Endothelial cell (in vitro differentiated cells): ENCODE measurements around the gene CTDP1. TPM values are rescaled to one million over a fixed set of nuclear protein-coding genes. Genes with fewer than 3 reads are reported as not detected.
"Not testable (repeated sequence)": the region's sequence is repeated elsewhere in the genome, so short reads cannot be mapped to it uniquely, and the experiment has no call there.

Experiments
- DNase-seq: peaks from one replicate; pipeline ENCODE4 v3.0.0; 2021; ENCODE audit warnings: low spot score
- H3K27ac Mint-ChIP-seq: one replicate; pipeline ENCODE4 v1.8.0; 2021; ENCODE audit warnings: mixed read lengths, inconsistent platforms; ENCODE audit not compliant: unreplicated experiment
- H3K27me3 Mint-ChIP-seq: one replicate; pipeline ENCODE4 v1.8.0; 2021; ENCODE audit warnings: mild to moderate bottlenecking, moderate library complexity, mixed read lengths, inconsistent platforms; ENCODE audit not compliant: unreplicated experiment
- H3K36me3 Mint-ChIP-seq: one replicate; pipeline ENCODE4 v1.8.0; 2021; ENCODE audit warnings: mild to moderate bottlenecking, low read depth, mixed read lengths, inconsistent platforms; ENCODE audit not compliant: unreplicated experiment
- H3K4me1 Mint-ChIP-seq: one replicate; pipeline ENCODE4 v1.8.0; 2021; ENCODE audit warnings: mild to moderate bottlenecking, mixed read lengths, inconsistent platforms; ENCODE audit not compliant: unreplicated experiment
- H3K4me3 Mint-ChIP-seq: one replicate; pipeline ENCODE4 v1.8.0; 2021; ENCODE audit warnings: mild to moderate bottlenecking, mixed read lengths, inconsistent platforms; ENCODE audit not compliant: unreplicated experiment
- H3K9me3 Mint-ChIP-seq: one replicate; pipeline ENCODE4 v1.8.0; 2021; ENCODE audit warnings: mixed read lengths, inconsistent platforms; ENCODE audit not compliant: unreplicated experiment
- total RNA-seq: library from RNA; stranded (reverse); fragmentation: NEBNext Ultra II Directional; extraction: Animal tissue kit (Norgen Biotek cat#: 25700); gene quantifications from one replicate; pipeline ENCODE4 v1.2.1, GENCODE V29; 2021; ENCODE audit not compliant: unreplicated experiment
- TF ChIP-seq, protein P1 (sequence below): fragments of 200-600 bp; sonication (generic); IDR thresholded peaks from one replicate; pipeline ENCODE4 v1.5.0; 2021; ENCODE audit warnings: antibody characterized with exemption; ENCODE audit not compliant: unreplicated experiment

Gene CTDP1
- total RNA-seq, 1 donor from 2014 or later = 34.2 TPM

DNA sequence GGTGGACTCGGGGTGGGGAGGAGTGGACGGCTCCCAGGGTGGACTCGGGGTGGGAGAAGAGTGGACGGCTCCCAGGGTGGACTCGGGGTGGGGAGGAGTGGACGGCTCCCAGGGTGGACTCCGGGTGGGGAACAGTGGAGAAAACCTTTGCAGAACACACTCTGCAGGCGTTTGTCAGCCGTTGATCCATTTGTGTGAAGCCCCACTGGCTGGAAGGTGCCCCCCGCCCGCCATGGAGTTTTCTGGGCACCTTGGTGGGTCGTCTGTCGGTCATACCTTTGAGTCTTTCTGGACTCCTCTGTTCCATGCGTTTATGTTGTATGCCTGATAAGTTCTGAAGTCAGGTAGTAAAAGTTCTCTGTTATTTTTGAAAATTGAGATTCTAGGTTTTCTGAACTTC, 12.5 kb downstream of the CTDP1 start:
- TF ChIP-seq, protein P1, sequence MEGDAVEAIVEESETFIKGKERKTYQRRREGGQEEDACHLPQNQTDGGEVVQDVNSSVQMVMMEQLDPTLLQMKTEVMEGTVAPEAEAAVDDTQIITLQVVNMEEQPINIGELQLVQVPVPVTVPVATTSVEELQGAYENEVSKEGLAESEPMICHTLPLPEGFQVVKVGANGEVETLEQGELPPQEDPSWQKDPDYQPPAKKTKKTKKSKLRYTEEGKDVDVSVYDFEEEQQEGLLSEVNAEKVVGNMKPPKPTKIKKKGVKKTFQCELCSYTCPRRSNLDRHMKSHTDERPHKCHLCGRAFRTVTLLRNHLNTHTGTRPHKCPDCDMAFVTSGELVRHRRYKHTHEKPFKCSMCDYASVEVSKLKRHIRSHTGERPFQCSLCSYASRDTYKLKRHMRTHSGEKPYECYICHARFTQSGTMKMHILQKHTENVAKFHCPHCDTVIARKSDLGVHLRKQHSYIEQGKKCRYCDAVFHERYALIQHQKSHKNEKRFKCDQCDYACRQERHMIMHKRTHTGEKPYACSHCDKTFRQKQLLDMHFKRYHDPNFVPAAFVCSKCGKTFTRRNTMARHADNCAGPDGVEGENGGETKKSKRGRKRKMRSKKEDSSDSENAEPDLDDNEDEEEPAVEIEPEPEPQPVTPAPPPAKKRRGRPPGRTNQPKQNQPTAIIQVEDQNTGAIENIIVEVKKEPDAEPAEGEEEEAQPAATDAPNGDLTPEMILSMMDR = no peak
- no peak for DNase-seq
- Mint-ChIP-seq H3K27ac (no peak overlapping the region), H3K9me3 (no peaks in the 10 kb centered on the region), H3K4me1 (peaks cover 2% of the 10 kb centered on the region), H3K4me3 (peak overlapping the region; percentile 34), H3K36me3 (peaks cover 17% of the 10 kb centered on the region), H3K27me3 (peaks cover 12% of the 10 kb centered on the region)

DNA sequence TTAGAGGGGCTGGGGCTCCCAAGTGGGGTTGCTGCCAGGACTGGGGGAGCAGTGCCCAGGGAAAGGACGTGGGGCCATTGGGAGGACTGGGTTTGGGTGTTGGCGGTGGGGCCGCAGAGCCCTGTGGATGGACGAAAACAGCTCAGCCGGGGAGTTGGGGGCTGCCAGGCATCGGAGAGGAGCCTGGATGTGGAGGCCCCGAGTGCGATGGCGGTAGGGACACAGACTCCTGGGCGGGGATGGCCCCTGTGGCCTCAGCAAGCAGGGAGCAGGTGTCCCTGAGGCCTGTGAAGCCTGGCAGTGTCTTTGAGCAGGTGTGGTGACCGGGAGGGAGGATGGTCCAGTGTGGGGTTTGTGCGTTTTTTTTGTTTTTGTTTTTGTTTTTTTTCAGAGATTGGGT, 13.3 kb downstream of the CTDP1 start:
- Mint-ChIP-seq H3K4me3 (no peak overlapping the region), H3K36me3 (peaks cover 17% of the 10 kb centered on the region), H3K9me3 (no peaks in the 10 kb centered on the region), H3K27ac (no peak overlapping the region), H3K27me3 (peaks cover 12% of the 10 kb centered on the region), H3K4me1 (peaks cover 2% of the 10 kb centered on the region)
- no peak for DNase-seq
- TF ChIP-seq, protein P1 = no peak

DNA sequence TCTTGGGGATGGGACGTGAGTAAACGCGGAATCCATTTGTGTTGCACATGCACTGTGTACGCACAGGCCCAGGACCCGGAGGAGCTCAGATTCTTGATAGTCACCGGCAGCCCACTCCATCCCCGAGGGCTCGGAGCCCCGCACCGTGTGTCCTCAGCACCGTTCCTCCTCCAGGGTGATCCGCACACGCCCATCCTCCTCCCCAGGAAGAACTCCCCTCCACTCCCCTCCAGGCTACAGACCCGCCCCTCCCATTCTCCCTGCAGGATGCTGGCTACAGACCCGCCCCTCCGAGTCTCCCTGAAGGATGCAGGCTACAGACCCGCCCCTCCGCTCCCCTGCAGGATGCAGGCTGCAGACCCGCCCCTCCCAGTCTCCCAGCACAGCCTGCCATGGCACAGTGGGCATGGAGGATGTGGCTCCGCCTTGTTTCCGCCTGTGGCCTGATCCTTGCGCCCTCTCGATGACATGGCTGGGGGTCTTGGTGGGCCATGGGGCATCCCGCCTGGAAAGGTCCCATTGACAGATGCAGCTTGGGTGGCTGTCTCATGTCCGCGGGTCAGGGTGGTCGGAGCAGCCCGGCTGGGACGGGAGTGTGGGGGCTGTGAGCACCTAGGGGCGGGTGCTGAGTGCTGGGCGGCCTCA, 14.1 kb downstream of the CTDP1 start:
- H3K27ac Mint-ChIP-seq = peak overlapping the region; percentile 55
- peaks cover 2% of the 10 kb centered on the region for H3K4me1 Mint-ChIP-seq
- peaks cover 12% of the 10 kb centered on the region for H3K27me3 Mint-ChIP-seq
- H3K36me3 Mint-ChIP-seq = peaks cover 21% of the 10 kb centered on the region
- no peaks in the 10 kb centered on the region for H3K9me3 Mint-ChIP-seq
- no peak overlapping the region for H3K4me3 Mint-ChIP-seq
- TF ChIP-seq, protein P1 = no peak
- no peak for DNase-seq

DNA sequence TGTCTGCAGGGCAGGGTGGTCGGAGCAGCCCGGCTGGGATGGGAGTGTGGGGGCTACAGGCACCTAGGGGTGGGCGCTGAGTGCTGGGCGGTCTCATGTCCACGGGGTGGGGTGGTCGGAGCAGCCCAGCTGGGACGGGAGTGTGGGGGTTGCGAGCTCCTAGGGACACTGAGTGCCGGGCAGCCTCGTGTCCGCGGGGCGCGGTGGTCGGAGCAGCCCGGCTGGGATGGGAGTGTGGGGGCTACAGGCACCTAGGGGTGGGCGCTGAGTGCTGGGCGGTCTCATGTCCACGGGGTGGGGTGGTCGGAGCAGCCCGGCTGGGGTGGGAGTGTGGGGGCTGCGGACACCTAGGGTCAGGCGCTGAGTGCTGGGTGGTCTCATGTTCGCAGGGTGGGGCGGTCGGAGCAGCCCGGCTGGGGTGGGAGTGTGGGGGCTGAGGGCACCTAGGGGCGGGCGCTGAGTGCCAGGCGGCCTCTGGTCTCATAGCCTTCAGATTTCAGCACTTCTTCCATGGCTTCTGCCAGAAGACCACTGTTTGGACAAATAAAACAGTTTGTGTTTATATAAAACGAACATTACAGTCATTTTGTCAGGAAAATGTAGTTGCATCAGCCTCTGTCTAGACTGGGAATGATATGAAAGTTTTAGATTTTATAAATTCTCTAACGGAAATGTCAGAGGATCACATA, 14.7 kb downstream of the CTDP1 start:
- peak overlapping the region; percentile 61 for H3K27ac Mint-ChIP-seq
- not testable (repeated sequence) for H3K4me1 Mint-ChIP-seq, DNase-seq, H3K4me3 Mint-ChIP-seq, H3K9me3 Mint-ChIP-seq
- peaks cover 12% of the 10 kb centered on the region for H3K27me3 Mint-ChIP-seq
- H3K36me3 Mint-ChIP-seq = peaks cover 25% of the 10 kb centered on the region

DNA sequence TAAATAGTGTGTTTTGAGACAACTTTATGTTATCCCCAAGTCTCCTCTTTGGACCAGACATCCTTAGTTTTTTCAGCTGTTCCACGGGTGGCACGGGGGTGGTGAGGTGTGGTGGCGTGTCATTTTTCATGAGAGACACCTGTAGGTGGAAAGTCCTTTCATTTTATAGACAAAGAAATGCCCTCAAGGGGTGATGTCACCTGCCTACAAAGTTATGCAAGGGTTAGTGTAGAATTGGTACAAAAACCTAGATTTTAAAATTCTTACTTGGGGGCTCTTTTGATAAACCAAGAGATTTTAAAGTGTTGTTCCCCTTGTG, 15.3 kb downstream of the CTDP1 start:
- DNase-seq = no peak
- Mint-ChIP-seq H3K27ac (peak overlapping the region; percentile 61), H3K36me3 (peaks cover 30% of the 10 kb centered on the region), H3K4me1 (peaks cover 2% of the 10 kb centered on the region), H3K9me3 (no peaks in the 10 kb centered on the region), H3K4me3 (no peak overlapping the region), H3K27me3 (peaks cover 12% of the 10 kb centered on the region)
- TF ChIP-seq, protein P1 = no peak
